Adrenal gland (tissue), 12 donors: ENCODE data around the gene ADAMTS8. TPM values are rescaled to one million over a fixed set of nuclear protein-coding genes. Genes with fewer than 3 reads are reported as not detected.

Experiments
- DNase-seq, 7 donors: peaks; one replicate each; pipeline ENCODE4 v3.0.0-alpha.2; 2019 to 2020
- H3K27ac ChIP-seq, 5 donors: fragments of 200-600 bp; sonication (generic) in 4 of 5; 1 replicate in 3 of 5; 2 replicates in 2 of 5; pipeline versions ENCODE4 v1.5.1 to v1.8.0; 2016 to 2020; ENCODE audit warnings: mild to moderate bottlenecking in 1 of 5
- H3K27me3 ChIP-seq: fragments of 200-600 bp; 2 replicates; pipeline ENCODE4 v1.8.0; 2021
- H3K36me3 ChIP-seq, 2 donors: fragments of 200-600 bp; replicated peaks in 1 of 2; 1 replicate in 1 of 2; 2 replicates in 1 of 2; pipeline versions ENCODE4 v1.5.1 to v1.8.0; 2018 to 2022
- H3K4me1 ChIP-seq, 2 donors: fragments of 200-600 bp; replicated peaks in 1 of 2; 1 replicate in 1 of 2; 2 replicates in 1 of 2; pipeline versions ENCODE4 v1.5.1 to v1.8.0; 2018 to 2021
- H3K4me3 ChIP-seq, 4 donors: fragments of 200-600 bp; sonication (generic) in 3 of 4; one replicate each; pipeline ENCODE4 v1.5.1; 2016 to 2018
- H3K9me3 ChIP-seq, 3 donors: fragments of 200-600 bp; sonication (generic) in 1 of 3; replicated peaks in 1 of 3; 1 replicate in 2 of 3; 2 replicates in 1 of 3; pipeline versions ENCODE4 v1.5.1 to v1.8.0; 2016 to 2021
- CTCF ChIP-seq, 6 experiments: fragments of 450-650 bp in 4 of 6; fragments of 200-600 bp in 2 of 6; sonication (generic) in 1 of 6; IDR thresholded peaks; 1 replicate in 5 of 6; 2 replicates in 1 of 6; pipeline versions ENCODE4 v1.5.1 to v1.8.0; 2016 to 2021; ENCODE audit warnings: antibody characterized with exemption in 6 of 6, mild to moderate bottlenecking in 2 of 6, moderate library complexity in 1 of 6
- POLR2A ChIP-seq, 2 donors: fragments of 450-650 bp; IDR thresholded peaks; one replicate each; pipeline ENCODE4 v1.6.1; 2017; ENCODE audit warnings: antibody characterized with exemption in 2 of 2, mild to moderate bottlenecking in 2 of 2, moderate library complexity in 1 of 2
- WGBS, 4 donors: extraction: QIAGEN DNeasy Blood & Tissue Kit in 2 of 4; methylation state at CpG; one replicate each; pipeline versions ENCODE4 v1.1.5 to v1.1.7; 2013 to 2017; 5-methylcytosine and 5-hydroxymethylcytosine counted together
- intact Hi-C, 2 donors: fragments of 100-400 bp; cut with DNase I; formaldehyde crosslinking; loops; one replicate each; pipeline versions ENCODE4 v1.14.1 to v1.15.0; 2022 to 2023
- polyA plus RNA-seq, 3 donors: library from polyadenylated mRNA; stranded (reverse); fragments of 200-250 nt in 2 of 3; fragments of 350-450 nt in 1 of 3; fragmentation: Illumina TruSeq in 1 of 3; extraction: RNeasy Lipid Tissue Mini Kit (QIAGEN cat#74804) in 1 of 3; gene quantifications; one replicate each; pipeline ENCODE4 v1.2.3, GENCODE V29; 2013 to 2014
- total RNA-seq, 9 donors: library from RNA; depleted of rRNA in 4 of 9; stranded (reverse); fragments of >200 nt in 4 of 9; fragments of 120-200 nt in 1 of 9; fragmentation: NEBNext Ultra II Directional in 1 of 9; extraction: Animal tissue kit (Norgen Biotek cat#: 25700) in 1 of 9; gene quantifications; one replicate each; pipeline versions ENCODE4 v1.1.0 to v1.2.4, GENCODE V29; 2013 to 2023
- donor health status: healthy with polysubstance abuse.
- donor health status: Bipolar disorder and iron deficiency.
- donor health status: DM: yes; HTN: yes; CAD: no.
- donor health status: DM: no; HTN: no; CAD: no.
- donor health status: DM: no; HTN: no; CAD: no.
- donor health status: DM: yes; HTN: yes; CAD: no.

Gene ADAMTS8
- total and polyA plus RNA-seq, 12 donors, result 0.06 to 1.4 (median 0.14) TPM; not detected in 3

- Histone ChIP-seq H3K4me3 (no peak overlapping the region), H3K27ac (no peak overlapping the region), H3K27me3 (no peaks in the 10 kb centered on the region), H3K36me3 (no peaks in the 10 kb centered on the region), H3K9me3 (no peaks in the 10 kb centered on the region), H3K4me1 (no peaks in the 10 kb centered on the region)
- TF ChIP-seq CTCF (IDR thresholded peaks at IDR 0.05), result no peak
- TF ChIP-seq POLR2A (IDR thresholded peaks at IDR 0.05), result no peak
- no peak for DNase-seq
- WGBS, 4 donors, result 90 to 98% (median 96%) methylated on average over 5 of the region's 5 CpGs
- intact Hi-C loops, result no loop called here
Measured at GRCh38 chr11:130379276-130379675, 49.1 kb downstream of the ADAMTS8 start.

- no peak overlapping the region for H3K27ac ChIP-seq
- WGBS, 4 donors, result 65 to 70% (median 67%) methylated on average over 10 of the region's 10 CpGs
- no peaks in the 10 kb centered on the region for H3K9me3 ChIP-seq
- H3K4me3 ChIP-seq, result no peak overlapping the region
- TF ChIP-seq CTCF (IDR thresholded peaks at IDR 0.05), result peak in 1 of 6 experiments; percentile 6
- no peak for TF ChIP-seq POLR2A (IDR thresholded peaks at IDR 0.05)
- H3K4me1 ChIP-seq, result no peaks in the 10 kb centered on the region
- intact Hi-C loops, result no loop called here
- no peaks in the 10 kb centered on the region for H3K36me3 ChIP-seq
- DNase-seq, result no peak
- H3K27me3 ChIP-seq, result no peaks in the 10 kb centered on the region
Measured at GRCh38 chr11:130370845-130371590, 57.4 kb downstream of the ADAMTS8 start.

- 86 to 94% (median 86%) methylated on average over 4 of the region's 4 CpGs for WGBS, 4 donors
- no peaks in the 10 kb centered on the region for H3K4me1 ChIP-seq
- DNase-seq, result no peak
Measured at GRCh38 chr11:130369713-130370112, 58.7 kb downstream of the ADAMTS8 start.

GRCh38 chr11:130369141-130369691 lies 59.2 kb downstream of the ADAMTS8 start:
- no peaks in the 10 kb centered on the region for H3K9me3 ChIP-seq
- DNase-seq, result no peak
- H3K27ac ChIP-seq, result no peak overlapping the region
- H3K4me1 ChIP-seq, result no peaks in the 10 kb centered on the region
- no peak overlapping the region for H3K4me3 ChIP-seq
- WGBS, 4 donors, result 78 to 86% (median 82%) methylated on average over 6 of the region's 6 CpGs
- H3K27me3 ChIP-seq, result no peaks in the 10 kb centered on the region
- TF ChIP-seq CTCF (IDR thresholded peaks at IDR 0.05), result no peak
- no peak for TF ChIP-seq POLR2A (IDR thresholded peaks at IDR 0.05)
- H3K36me3 ChIP-seq, result no peaks in the 10 kb centered on the region
- intact Hi-C loops, result no loop called here

More at GRCh38 chr11:130369713-130370112, 58.7 kb downstream of the ADAMTS8 start:
- intact Hi-C loops, result no loop called here
- no peak overlapping the region for H3K4me3 ChIP-seq
- no peak for TF ChIP-seq CTCF (IDR thresholded peaks at IDR 0.05)
- no peak for TF ChIP-seq POLR2A (IDR thresholded peaks at IDR 0.05)
- no peaks in the 10 kb centered on the region for H3K27me3 ChIP-seq
- no peaks in the 10 kb centered on the region for H3K9me3 ChIP-seq
- no peaks in the 10 kb centered on the region for H3K36me3 ChIP-seq
- no peak overlapping the region for H3K27ac ChIP-seq
